AG09319 (cell line): ENCODE results near the gene TRIM59.
A peak's percentile ranks its signal among the peaks of the same experiment; 100 is the strongest.
"Not testable (repeated sequence)": the region's sequence is repeated elsewhere in the genome, so short reads cannot be mapped to it uniquely, and the experiment has no call there.

Source experiments
- DNase-seq: peaks from one replicate; pipeline ENCODE4 v3.0.0-alpha.2; 2010; ENCODE audit warnings: low read depth; ENCODE audit errors: extremely low read depth
- CTCF ChIP-seq: IDR thresholded peaks from 2 replicates; pipeline ENCODE4 v1.5.1; 2011; ENCODE audit warnings: low read depth, mild to moderate bottlenecking, inconsistent platforms, low read length, moderate library complexity

TRIM59 gene

GRCh38 chr3:160458151-160458550, 8.6 kb upstream of the TRIM59 start:
- TF ChIP-seq CTCF = no peak
- no peak for DNase-seq

- TF ChIP-seq CTCF = no peak
- no peak for DNase-seq
Measured at GRCh38 chr3:160455846-160456245, 6.3 kb upstream of the TRIM59 start.

- TF ChIP-seq CTCF = no peak
- no peak for DNase-seq
Measured at GRCh38 chr3:160454995-160455394, 5.4 kb upstream of the TRIM59 start.

- DNase-seq = not testable (repeated sequence)
Measured at GRCh38 chr3:160452251-160452650, 2.7 kb upstream of the TRIM59 start.

GRCh38 chr3:160451602-160452001, 2.0 kb upstream of the TRIM59 start:
- TF ChIP-seq CTCF = no peak
- DNase-seq = no peak

- no peak; the same call in 1 of the 2 replicates for TF ChIP-seq CTCF
- DNase-seq = peak; percentile 60
Measured at GRCh38 chr3:160450846-160451245, 1.3 kb upstream of the TRIM59 start.

GRCh38 chr3:160448845-160449635, 546 bp downstream of the TRIM59 start:
- peak; percentile 19 for DNase-seq

More at GRCh38 chr3:160448845-160449635, 546 bp downstream of the TRIM59 start:
- TF ChIP-seq CTCF = no peak
